C4-2B (cell line): ENCODE data around the gene PTPRJ.

Source experiments
- ZFX ChIP-seq: fragments of 450-650 bp; IDR thresholded peaks from 2 replicates; pipeline ENCODE4 v1.6.1; 2017
- TF ChIP-seq, protein P1 (sequence below): fragments of 450-650 bp; conservative IDR thresholded peaks from 2 replicates; pipeline ENCODE4 v1.5.1; 2017; ENCODE audit warnings: mild to moderate bottlenecking

DNA sequence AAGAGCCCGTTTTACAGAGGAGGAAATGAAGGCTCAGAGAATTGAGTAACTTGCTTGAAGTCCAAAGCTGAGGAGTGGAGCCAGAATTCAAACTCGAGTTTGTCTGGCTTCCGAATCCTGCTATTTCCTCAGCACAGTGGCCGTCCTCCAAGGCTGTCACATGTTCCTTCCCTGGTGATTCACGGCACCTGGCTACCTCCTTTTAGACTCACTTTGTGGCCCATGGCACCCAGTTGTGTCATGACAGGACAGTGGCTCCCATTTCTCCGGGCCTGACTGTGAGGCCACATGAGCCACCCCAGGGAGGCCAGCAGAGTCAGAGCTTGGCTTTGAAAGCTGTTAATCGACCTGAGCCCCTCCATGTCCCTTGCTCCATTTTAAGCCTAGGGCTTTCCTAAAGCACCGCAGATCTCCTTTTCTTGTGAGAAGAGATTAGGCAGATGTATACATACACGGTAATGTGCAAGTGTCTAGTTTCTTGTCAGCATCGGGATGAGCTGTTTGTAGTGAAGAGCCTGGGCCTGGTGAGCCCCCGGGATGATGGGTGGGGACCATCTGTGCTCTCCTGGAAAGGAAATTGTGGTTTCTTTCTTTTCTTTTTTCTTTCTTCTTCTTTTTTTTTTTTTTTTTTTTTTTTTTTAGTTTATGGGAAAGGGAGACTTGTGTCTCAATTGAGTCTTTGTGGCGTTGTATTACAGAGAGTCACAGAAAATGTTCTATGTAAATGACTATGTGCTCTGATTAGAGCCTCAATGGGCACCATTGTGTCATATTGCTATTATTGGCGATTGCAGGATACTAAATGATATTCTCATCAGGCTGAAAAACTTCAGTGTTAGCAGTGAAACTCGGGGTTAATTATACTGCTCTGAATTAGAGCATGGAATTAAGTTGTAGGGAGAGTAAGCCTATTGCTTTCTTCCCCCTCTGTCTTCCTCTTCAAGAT lies 54.8 kb downstream of the PTPRJ start:
- TF ChIP-seq, protein P1, sequence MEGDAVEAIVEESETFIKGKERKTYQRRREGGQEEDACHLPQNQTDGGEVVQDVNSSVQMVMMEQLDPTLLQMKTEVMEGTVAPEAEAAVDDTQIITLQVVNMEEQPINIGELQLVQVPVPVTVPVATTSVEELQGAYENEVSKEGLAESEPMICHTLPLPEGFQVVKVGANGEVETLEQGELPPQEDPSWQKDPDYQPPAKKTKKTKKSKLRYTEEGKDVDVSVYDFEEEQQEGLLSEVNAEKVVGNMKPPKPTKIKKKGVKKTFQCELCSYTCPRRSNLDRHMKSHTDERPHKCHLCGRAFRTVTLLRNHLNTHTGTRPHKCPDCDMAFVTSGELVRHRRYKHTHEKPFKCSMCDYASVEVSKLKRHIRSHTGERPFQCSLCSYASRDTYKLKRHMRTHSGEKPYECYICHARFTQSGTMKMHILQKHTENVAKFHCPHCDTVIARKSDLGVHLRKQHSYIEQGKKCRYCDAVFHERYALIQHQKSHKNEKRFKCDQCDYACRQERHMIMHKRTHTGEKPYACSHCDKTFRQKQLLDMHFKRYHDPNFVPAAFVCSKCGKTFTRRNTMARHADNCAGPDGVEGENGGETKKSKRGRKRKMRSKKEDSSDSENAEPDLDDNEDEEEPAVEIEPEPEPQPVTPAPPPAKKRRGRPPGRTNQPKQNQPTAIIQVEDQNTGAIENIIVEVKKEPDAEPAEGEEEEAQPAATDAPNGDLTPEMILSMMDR = no peak
- TF ChIP-seq ZFX = no peak
